HG03432 (cell line): ENCODE measurements around the gene ZDHHC19.
"Not testable (repeated sequence)": the region's sequence is repeated elsewhere in the genome, so short reads cannot be mapped to it uniquely, and the experiment has no call there.

Experiments used
- ATAC-seq: cut with Tn5 transposase; IDR thresholded peaks from one replicate; pipeline ENCODE4 v1.9.1; 2021; ENCODE audit warnings: mild to moderate bottlenecking, moderate library complexity; ENCODE audit not compliant: unreplicated experiment

The ZDHHC19 gene

GRCh38 chr3:196210673-196211556, at the start of gene ZDHHC19:
Gene ZDHHC19, minus strand, starts transcription at chr3:196211400. Its CDS starts 85 bp downstream, at chr3:196211315.
- ATAC-seq, result no peak

- ATAC-seq, result no peak
These were observed 49.6 kb upstream of the ZDHHC19 start for GRCh38 chr3:196260784-196261183.

- no peak for ATAC-seq
These were observed 44.6 kb upstream of the ZDHHC19 start for GRCh38 chr3:196255776-196256175.

- ATAC-seq, result no peak
These were observed 43.4 kb upstream of the ZDHHC19 start for GRCh38 chr3:196254376-196255283.

GRCh38 chr3:196251918-196252317, 40.7 kb upstream of the ZDHHC19 start:
- ATAC-seq, result no peak

- no peak for ATAC-seq
These were observed 35.6 kb upstream of the ZDHHC19 start for GRCh38 chr3:196246612-196247308.

- ATAC-seq, result not testable (repeated sequence)
These were observed 33.0 kb upstream of the ZDHHC19 start for GRCh38 chr3:196244166-196244565.

GRCh38 chr3:196241704-196242103, 30.5 kb upstream of the ZDHHC19 start:
- ATAC-seq, result no peak

GRCh38 chr3:196240424-196240823, 29.2 kb upstream of the ZDHHC19 start:
- no peak for ATAC-seq

- ATAC-seq, result no peak
These were observed 27.7 kb upstream of the ZDHHC19 start for GRCh38 chr3:196238612-196239560.

GRCh38 chr3:196237203-196237602, 26.0 kb upstream of the ZDHHC19 start:
- ATAC-seq, result no peak

GRCh38 chr3:196236223-196236622, 25.0 kb upstream of the ZDHHC19 start:
- ATAC-seq, result no peak

GRCh38 chr3:196235452-196236122, 24.4 kb upstream of the ZDHHC19 start:
- ATAC-seq, result no peak

- ATAC-seq, result no peak
These were observed 21.7 kb upstream of the ZDHHC19 start for GRCh38 chr3:196232882-196233251.

- ATAC-seq, result no peak
These were observed 21.1 kb upstream of the ZDHHC19 start for GRCh38 chr3:196232154-196232881.

GRCh38 chr3:196227629-196228493, 16.7 kb upstream of the ZDHHC19 start:
- ATAC-seq, result no peak

GRCh38 chr3:196227121-196227561, 15.9 kb upstream of the ZDHHC19 start:
- no peak for ATAC-seq
